ENCODE measurements around the gene SYNJ2.

Gene SYNJ2

DNA sequence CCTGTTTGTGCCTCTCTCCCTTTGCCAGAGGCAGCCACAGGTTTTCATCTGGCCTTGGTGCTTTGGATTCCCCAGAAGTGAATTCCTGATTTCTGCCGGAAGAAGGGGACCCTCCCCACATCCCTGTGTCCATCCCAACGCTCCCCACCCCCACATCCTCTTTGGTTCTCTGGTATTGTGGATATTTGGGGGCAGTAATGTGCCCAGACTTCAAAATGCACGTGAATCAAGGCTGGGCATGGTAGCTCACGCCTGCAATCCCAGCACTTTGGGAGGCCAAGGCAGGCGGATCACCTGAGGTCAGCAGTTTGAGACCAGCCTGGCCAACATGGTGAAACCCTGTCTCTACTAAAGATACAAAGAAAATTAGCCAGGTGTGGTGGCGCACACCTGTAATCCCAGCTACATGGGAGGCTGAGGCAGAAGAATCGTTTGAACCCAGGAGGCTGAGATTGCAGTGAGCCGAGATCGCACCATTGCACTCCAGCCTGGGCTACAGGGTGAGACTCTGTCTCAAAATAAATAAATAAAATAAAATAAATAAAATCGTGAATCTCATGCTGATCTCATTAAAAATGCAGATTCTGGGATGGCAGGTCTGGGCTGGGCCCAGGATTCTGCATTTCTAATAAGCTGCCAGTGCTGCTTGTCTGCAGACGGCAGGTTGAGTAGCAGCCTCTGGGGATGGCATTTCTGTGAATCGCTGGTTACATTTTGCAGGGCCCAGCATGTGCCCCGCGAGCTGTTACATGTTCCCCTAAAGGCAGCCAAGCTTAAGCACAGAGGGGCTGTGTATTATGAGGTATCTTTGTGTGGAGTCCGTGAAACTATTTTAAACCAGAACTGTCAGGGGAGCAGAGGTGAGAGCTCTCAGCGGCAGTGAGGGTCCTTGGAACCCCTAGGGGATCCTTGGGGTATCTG lies 49.0 kb downstream of the SYNJ2 start:
- no peak for DNase-seq

GRCh38 chr6:158031381-158032353 lies 50.0 kb downstream of the SYNJ2 start:
- peak; percentile 47 for DNase-seq

DNA sequence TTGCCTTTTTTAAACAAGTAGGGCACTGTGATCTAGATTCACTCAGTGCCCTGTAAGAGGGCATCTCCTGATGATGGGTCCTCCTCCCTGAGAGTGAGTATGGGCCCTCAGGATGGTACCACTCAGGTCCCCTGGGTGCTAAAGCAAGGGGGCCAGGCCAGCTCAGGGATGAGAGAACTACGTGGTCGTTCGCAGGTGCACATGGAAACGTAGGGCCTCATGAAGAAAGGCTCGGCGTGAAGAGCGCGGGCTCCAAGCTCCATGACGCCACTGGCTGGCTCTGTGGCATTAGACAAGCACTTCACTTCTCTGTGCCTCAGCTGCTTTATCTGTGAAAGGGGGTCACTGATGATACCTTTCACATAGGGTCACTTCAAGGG lies 50.7 kb downstream of the SYNJ2 start:
- no peak for DNase-seq

- no peak for DNase-seq
Measured at GRCh38 chr6:158033077-158033750, 51.6 kb downstream of the SYNJ2 start.

DNA sequence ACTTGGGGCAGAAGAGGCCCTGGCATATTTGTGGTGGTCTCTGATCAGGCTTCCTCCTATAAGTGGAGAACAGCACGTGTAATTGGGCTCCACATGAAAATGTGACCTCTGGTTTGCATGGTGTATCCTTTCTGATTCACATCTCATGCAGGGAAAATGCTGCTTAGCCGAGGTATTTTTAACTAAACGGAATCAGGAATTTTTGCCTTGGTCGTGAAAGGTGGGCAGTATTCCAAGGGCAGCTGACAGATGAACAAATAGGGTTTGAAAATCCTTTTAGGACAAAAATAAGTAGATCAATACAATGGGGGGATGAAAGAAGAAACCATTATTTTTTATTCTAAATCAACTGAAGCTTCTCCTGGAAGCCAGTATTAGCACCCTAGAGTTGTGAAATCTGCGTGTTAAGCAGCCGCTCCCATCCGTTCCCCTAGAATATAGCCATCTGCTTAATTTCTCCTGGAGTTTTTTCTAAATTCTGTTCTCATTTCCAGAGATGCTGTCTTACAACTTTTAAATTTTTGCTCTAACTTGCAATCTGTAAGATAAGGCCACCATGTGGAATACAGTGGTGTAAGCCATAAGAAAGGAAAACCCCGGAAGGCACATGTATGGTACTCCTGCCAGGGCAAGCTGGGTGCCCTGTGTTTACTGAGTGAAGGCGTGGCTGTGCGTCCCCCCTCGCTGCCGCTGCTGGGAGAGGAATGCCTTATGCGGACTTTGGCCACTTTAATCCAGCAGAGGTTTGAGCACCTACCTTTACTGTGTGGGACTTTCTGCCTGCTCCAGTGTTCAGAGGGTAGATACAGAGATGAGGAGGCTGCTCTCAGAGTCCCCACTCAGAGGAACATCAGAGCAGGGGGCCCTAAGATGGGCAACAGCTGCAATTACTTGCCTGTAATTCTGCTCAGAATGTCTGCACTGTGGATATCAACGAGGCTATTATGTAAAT lies 52.4 kb downstream of the SYNJ2 start:
- no peak for DNase-seq

GRCh38 chr6:158036261-158036660 lies 54.6 kb downstream of the SYNJ2 start:
- no peak for DNase-seq

DNA sequence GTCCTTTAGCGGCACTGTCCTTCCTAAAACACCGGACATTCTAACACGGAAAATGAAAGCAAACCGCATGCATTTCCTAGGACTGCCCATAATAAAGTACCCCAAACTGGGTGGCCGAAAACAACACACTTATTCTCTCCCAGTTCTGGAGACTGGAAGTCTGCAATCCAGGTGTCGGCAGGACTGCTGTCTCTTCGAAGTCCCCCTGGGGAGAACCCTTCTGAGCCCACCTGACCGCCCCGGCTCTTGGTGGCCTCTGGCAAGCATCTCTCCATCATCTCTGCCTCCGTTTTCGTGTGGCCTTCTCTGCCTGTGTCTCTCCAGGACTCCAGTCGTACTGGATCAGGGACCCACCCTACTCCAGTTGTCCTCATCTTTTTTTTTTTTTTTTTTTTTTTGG lies 55.4 kb downstream of the SYNJ2 start:
- DNase-seq: no peak

DNA sequence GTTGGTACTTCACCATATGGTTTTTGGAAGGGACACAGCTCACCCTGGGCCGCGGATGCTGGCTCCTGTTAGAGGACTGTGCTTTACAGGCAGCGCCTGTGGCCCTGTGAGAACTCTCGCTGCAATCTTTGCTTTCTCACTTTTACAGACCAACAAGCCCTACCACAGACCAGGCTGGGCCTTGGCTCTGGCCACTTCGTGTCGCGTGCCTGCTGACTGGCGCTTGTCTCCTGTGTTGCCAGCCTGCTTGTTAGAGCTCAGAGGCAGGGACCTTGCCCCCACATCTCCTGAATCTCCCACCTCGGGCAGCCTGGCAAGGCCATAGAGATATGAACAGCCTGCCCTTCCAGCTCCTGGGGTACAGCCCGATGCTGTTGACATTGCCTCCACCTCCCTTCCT lies 56.1 kb downstream of the SYNJ2 start:
- DNase-seq: no peak

DNA sequence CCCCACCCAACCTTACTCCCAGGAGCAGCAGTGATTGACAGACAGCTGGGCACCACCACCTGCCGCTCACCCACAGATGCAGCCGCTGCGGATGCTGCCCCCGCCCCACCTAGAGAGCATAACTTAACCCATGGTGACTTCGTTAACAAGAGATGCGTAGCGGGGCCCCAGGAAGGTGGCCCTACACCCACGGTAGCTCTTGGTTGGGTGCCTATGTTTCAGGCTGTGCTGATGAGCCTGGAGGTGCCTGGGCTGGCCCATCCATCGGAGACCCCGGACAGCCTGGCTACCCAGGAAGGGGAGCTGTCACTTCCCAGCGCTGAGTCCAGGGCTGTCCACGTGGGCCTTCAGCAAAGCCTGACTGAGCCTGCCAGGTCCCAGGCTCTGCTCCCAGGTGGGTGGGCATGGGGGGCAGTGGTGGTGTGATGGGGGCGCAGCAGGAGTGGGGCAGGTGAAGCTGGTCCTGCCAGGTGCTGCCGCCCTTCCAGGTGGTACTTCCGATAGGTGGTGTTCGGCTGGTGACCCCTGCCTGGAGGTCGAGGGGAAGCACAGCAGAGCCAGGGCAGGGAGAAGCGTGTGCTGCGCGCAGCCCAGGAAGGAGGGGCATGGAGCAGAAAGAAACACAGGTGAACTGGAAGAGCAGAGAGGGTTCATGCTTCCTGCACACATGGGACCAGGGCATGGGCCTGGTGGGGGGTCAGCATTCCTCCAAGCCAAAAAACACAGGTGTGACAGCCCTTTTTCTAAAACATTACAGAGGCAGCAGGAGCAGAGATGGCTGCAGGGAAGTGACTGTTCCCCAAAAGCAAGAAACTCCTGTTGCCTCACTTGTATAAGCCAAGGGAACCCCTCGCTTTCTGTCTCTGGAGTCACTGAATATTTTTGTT lies 56.9 kb downstream of the SYNJ2 start:
- DNase-seq: no peak

DNA sequence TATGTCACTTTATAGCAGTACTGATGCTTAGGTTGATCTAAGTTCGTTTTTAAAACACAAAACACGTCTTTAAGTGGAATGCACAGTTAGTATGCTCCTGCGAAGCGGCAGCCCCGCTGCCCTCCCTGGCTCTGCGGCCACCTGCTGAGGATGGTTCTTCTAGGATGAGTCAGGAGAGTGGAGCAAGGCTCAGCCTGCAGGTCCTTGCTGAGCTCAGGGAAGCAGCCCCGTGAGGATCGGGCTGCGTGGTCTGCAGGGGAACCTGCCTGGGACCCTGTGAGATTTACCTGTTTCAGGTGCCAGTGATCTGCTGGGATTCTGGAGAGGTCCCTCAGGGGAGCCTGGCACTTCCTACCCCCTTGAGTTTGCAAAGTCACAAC lies 57.5 kb downstream of the SYNJ2 start:
- DNase-seq: no peak

DNA sequence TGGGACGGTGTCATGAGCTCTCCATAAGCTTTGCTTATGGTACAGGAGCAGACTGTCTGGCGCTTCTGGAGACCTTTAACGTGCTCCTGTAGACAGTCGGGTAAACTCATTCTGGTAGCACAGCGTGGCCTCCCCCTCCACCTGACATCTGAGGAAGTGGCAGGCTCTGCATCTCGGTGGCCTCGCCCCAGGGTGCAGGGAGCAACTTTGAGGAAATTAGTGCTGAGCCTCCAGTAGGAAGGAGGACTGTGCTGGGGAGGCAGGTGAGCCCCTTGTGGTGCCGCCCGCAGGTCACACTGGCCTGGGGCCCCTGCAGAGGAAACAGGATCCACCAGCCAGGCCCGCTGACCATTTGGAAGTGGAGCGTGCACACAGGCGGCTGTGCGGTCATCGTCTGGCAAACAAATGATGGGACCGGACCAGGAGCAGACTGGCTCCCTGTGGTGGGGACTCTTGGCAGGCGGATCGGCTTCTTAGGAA lies 57.9 kb downstream of the SYNJ2 start:
- no peak for DNase-seq

GRCh38 chr6:158040051-158040803 lies 58.6 kb downstream of the SYNJ2 start:
- DNase-seq: no peak

DNA sequence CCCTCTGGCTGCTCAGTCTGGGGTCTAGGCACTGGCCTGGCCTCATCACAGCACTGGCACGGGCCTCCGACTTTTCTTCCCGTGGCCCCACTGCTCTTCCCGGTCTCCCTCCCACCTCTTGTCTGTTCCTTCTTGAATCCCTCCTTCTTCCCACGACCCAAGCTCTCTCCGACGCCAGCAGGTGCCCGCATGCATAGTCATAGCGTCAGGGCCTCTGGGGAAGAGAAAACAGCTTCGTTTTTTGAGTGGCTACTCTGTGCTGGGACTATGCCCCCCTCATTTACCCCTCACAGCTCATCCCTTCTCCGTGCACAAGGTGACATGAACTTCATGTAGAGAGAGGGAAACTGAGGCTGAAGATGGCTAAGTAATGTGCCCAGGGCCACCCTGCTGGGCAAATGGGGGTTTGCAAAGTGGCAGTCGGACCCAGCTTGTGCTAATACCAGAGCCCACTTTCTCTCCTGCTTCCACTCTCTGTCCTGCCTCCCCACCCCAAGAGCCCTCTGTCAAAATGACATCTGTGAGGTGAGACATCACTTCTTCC lies 59.2 kb downstream of the SYNJ2 start:
- no peak for DNase-seq

- no peak for DNase-seq
Measured at GRCh38 chr6:158041370-158041769, 59.7 kb downstream of the SYNJ2 start.

GRCh38 chr6:158041788-158042187 lies 60.1 kb downstream of the SYNJ2 start:
- no peak for DNase-seq

DNA sequence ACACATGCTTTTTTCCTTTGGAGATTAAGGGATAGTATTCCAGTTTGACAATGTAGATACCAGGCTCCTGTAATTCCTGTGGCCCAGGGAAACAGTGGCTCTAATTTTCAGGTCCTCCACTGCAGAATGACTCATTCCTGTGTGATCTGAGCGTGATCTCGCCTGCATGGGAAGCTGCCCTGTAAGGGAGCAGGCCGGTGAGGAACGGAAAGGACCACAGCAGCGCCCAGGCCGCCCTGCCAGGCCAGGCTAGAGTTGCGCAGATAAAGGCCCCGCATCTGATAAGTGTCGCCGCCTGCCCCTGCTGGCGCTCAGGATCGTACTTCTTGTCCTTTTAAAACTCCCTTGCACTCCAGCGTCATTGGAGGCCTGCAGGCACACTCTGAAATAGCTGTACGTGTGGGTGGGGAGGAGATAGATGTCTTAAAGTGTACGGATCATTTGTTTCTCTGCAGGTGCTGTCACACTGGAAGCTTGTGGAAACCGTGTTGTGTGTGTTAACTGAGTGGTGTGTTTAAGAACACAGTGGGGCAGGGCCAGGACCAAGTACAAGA lies 60.7 kb downstream of the SYNJ2 start:
- DNase-seq: no peak

DNA sequence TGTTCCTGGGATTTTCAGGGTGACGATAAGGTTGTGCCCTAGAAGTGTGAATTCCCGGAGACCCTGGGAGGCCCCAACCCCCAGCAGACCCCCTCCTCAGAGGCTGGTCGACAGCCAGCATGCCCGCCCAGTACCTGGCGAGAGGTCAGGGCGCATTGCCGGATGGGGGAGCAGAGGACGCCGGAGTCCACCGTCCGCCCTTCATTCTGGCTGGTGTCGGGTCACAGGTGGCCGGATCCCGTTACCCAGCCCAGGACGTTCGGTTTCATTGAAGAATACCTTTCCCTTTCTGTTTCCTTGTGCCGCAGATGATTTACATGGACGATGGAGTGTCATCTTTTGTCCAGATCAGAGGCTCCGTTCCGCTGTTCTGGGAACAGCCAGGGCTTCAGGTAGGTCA lies 61.3 kb downstream of the SYNJ2 start:
- no peak for DNase-seq

DNA sequence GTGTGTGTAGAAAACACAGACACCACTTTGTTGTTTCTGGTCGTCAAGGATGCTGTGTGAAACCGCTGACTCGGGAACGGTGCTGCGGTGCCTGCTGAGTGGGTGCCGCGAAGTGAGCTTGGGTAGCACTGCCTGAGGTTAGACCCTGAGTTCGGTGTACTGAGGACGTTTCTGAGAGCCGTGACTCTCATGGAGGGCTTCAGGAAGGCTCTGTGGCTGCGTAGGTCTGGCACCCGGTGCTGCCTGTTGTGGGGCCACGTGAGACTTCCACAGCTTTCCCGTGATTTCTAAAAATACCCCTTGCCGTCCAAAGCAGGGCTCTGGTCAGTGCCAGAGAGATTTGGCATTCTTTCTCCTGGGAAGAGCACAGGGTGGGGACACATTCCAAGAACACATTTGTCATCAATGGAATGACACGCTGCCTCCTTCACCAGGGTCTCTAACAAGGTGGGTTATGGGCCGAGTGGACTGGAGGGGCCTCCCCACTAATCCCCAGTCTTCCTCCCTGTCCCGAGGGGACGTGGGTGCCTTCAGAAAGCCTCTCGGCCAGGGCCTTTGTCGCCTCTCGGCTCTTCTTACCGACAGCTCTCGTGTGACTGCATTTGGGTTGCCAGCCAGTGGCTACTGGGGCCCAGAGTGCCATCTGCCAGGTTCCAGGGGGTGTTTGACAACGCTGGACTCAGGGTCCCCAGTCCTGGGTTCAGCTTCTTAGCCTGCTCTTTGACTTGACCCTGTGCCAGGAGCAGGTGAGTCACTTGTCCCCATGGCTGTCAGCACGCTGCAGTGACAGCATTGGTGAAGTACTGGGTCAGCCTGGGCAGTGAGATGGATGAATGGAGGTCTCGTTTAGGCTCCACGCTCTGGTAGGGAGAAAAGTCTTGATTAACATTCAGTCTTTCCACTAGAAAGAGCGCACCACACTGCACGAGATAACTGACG lies 62.2 kb downstream of the SYNJ2 start:
- no peak for DNase-seq
